Cardiac fibroblast (primary cell): ENCODE data around the gene ST14.

Experiments used
- DNase-seq, 2 donors: peaks; one replicate each; pipeline versions ENCODE4 v3.0.0 to v3.0.0-alpha.2; 2010; ENCODE audit warnings: low read depth in 2 of 2
- H3K4me3 ChIP-seq, 2 donors: replicated peaks in 1 of 2; 1 replicate in 1 of 2; 2 replicates in 1 of 2; pipeline ENCODE4 v1.5.1; 2011; ENCODE audit warnings: low read depth in 2 of 2, low read length in 2 of 2, mild to moderate bottlenecking in 2 of 2, moderate library complexity in 1 of 2
- CTCF ChIP-seq: IDR thresholded peaks from one replicate; pipeline ENCODE4 v1.5.1; 2011; ENCODE audit warnings: low read depth, mild to moderate bottlenecking, low read length, inconsistent platforms

Gene ST14

GRCh38 chr11:130216221-130216550, 56.6 kb downstream of the ST14 start:
- no peak for DNase-seq
- TF ChIP-seq CTCF = no peak
- H3K4me3 ChIP-seq = no peak overlapping the region

DNA sequence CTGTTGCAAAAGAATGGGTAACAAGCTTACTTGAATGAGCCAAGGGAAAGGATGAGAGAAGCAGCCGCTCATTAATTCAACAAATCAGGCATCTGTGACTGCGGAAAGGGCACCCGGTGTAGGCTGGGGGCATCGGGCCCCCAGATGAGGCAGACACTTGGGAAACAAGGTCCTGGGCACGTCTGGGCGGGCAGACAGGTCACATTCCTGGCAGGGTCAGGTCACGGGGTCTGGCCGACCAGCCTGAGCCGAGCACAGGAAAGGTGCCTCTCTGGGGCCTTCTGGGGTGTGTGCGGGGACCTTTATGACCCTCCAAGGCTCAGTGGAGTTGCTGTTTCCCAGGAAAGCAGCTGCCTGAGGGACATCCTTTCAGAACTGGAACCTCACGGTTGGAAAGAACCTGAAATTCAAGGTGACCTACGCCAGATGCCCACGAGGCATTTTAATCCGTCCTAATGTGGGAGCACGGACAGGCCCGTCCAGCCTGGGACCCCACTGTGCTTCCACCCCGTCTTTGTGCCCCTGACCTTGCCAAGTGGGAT, 57.1 kb downstream of the ST14 start:
- TF ChIP-seq CTCF = no peak
- DNase-seq = no peak
- H3K4me3 ChIP-seq = no peak overlapping the region

DNA sequence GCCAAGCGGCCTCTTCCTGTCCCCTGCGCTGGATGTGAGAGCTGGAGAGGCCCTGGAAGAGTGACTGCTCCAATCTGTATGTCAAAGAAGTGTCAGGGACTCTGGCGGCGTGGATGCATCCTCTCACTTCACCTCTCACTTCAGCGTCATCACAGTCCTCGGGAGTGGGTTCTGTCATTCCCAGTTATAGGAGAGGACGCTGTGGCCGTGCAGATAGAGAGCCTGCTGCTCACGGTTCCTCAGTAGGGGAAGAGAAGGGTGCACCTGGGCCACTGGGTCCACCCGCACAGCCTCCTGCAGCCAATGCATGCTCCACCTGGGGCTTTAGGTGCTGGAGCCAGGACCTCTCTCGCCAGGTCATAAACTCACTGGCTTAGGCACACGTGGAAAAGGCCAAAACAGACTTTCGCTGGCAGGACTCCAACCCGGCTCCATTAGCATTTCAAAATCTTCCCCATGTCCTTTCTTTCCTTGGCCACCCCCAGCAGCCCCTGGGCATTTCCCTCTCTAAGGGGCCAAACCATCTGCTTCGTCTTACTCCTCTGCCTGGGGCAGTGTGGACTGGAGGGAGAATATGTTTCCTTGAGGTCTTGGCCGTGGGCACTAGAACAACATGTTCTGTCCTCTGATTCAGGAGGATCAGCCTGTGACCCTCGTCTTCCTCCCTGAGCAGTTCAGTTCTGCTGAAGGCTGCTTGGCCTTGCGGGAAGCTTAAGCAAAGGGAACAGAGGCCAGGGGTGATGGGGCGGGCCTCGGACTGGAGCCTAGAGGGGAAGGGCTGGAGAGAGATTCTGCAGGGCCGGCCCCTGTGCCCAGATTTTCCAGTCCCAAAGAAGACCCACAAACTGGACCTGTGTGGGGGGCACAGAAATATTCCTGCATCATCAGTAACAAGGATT, 57.8 kb downstream of the ST14 start:
- H3K4me3 ChIP-seq = no peak overlapping the region
- TF ChIP-seq CTCF = no peak
- no peak for DNase-seq

- no peak for DNase-seq
- no peak overlapping the region for H3K4me3 ChIP-seq
- no peak for TF ChIP-seq CTCF
Measured at GRCh38 chr11:130218501-130219070, 59.0 kb downstream of the ST14 start.

DNA sequence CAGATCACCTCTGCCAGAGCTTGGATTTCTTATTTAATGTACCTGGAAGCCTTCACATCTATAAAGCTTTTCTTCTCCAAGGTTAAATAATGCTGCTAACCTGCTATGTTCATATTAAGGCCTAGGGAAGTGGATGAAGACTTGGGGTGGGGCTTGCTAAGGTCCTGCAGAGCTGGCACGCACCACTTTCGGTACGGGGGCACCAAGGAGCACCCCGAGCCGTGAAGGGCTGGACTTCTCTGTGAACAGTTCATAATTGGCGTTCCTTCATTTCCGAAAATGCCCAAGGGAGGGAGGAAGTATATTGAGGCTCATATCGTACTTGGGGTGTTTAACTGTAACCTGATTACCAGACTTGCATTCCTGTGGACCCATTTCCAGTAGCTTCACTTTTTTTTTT, 59.6 kb downstream of the ST14 start:
- H3K4me3 ChIP-seq = no peak overlapping the region
- no peak for TF ChIP-seq CTCF
- no peak for DNase-seq

GRCh38 chr11:130220311-130221035, 60.9 kb downstream of the ST14 start:
- no peak for DNase-seq
- no peak for TF ChIP-seq CTCF
- no peak overlapping the region for H3K4me3 ChIP-seq
